C4-2B (cell line): ENCODE data around the gene ZKSCAN1.

Source experiments
- H3K27ac ChIP-seq: fragments of 450-650 bp; 2 replicates; pipeline ENCODE4 v1.5.1; 2017
- ZFX ChIP-seq: fragments of 450-650 bp; IDR thresholded peaks from 2 replicates; pipeline ENCODE4 v1.6.1; 2017
- TF ChIP-seq, protein P1 (sequence below): fragments of 450-650 bp; conservative IDR thresholded peaks from 2 replicates; pipeline ENCODE4 v1.5.1; 2017; ENCODE audit warnings: mild to moderate bottlenecking

The ZKSCAN1 gene

DNA sequence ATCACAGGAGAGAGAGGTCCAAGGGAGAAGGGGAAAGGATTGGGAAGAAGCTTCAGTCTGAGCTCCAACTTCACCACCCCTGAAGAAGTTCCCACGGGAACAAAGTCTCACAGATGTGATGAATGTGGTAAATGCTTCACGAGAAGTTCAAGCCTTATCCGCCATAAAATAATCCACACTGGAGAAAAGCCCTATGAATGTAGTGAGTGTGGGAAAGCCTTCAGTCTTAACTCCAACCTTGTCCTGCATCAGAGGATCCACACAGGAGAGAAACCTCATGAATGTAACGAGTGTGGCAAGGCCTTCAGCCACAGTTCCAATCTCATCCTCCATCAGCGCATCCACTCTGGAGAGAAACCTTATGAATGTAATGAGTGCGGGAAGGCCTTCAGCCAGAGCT is 18.1 kb downstream of the ZKSCAN1 start:
- H3K27ac ChIP-seq = no peak overlapping the region
- no peak for TF ChIP-seq ZFX
- TF ChIP-seq, protein P1, sequence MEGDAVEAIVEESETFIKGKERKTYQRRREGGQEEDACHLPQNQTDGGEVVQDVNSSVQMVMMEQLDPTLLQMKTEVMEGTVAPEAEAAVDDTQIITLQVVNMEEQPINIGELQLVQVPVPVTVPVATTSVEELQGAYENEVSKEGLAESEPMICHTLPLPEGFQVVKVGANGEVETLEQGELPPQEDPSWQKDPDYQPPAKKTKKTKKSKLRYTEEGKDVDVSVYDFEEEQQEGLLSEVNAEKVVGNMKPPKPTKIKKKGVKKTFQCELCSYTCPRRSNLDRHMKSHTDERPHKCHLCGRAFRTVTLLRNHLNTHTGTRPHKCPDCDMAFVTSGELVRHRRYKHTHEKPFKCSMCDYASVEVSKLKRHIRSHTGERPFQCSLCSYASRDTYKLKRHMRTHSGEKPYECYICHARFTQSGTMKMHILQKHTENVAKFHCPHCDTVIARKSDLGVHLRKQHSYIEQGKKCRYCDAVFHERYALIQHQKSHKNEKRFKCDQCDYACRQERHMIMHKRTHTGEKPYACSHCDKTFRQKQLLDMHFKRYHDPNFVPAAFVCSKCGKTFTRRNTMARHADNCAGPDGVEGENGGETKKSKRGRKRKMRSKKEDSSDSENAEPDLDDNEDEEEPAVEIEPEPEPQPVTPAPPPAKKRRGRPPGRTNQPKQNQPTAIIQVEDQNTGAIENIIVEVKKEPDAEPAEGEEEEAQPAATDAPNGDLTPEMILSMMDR = no peak

GRCh38 chr7:100034871-100035510 is 19.6 kb downstream of the ZKSCAN1 start:
- no peak overlapping the region for H3K27ac ChIP-seq
- TF ChIP-seq, protein P1 = no peak
- TF ChIP-seq ZFX = no peak

GRCh38 chr7:100035876-100036275 is 20.5 kb downstream of the ZKSCAN1 start:
- TF ChIP-seq ZFX = no peak
- TF ChIP-seq, protein P1 = no peak
- no peak overlapping the region for H3K27ac ChIP-seq

- TF ChIP-seq ZFX = no peak
- TF ChIP-seq, protein P1 = no peak
- no peak overlapping the region for H3K27ac ChIP-seq
Measured at GRCh38 chr7:100038326-100038725, 22.9 kb downstream of the ZKSCAN1 start.

DNA sequence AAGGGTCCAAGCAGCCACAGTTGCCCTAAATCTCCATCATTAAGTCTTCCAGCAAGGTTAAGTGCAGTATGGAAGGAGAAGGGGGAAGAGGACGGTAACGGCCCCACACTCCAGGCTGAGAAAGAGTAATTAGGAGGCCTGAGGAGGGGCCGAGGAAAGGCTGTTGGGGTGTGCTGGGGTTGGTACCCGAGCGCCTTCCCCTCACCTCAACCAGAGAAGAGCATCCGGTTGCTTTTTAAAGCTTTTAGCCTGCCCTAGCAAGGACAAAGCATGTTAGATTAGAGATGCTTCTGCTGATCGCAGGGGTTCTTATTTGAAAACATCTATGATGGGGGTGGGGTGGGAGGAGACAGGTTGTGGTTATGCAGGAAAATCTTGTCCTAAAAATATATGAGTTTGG is 25.2 kb downstream of the ZKSCAN1 start:
- no peak overlapping the region for H3K27ac ChIP-seq
- TF ChIP-seq, protein P1 = no peak
- TF ChIP-seq ZFX = no peak

DNA sequence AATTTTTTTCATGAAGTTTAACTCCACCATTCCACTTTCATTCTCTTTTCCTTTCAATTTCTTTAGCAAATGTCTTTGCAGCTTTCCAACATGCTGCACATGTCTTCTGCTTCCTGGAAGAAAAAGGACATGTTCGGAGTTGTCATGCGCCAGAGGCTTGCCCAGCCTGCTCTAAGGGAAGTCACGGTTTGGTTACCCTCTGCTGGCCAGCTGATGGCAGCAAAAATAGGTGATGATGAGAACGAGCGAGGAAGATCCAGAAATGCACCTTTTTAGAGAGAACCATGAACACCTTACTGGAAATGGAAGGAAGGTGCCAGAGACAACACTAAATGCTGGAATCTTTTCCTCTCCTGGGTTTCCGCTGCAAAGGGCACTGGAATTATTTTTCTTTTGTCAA is 29.3 kb downstream of the ZKSCAN1 start:
- H3K27ac ChIP-seq = no peak overlapping the region
- TF ChIP-seq ZFX = no peak
- TF ChIP-seq, protein P1 = peak; percentile 50

- H3K27ac ChIP-seq = no peak overlapping the region
- TF ChIP-seq ZFX = no peak
- TF ChIP-seq, protein P1 = no peak
Measured at GRCh38 chr7:100048680-100049079, 33.3 kb downstream of the ZKSCAN1 start.
